T-helper 2 cell treated with Interferon-gamma antibody and Interleukin-4, amounts not matched to agents 100 ng/mL and 5 ng/mL, for 36 hours (primary cell): ENCODE measurements around the gene FKBP9. TPM values are rescaled to one million over a fixed set of nuclear protein-coding genes. Genes with fewer than 3 reads are reported as not detected.
"Not testable (repeated sequence)": the region's sequence is repeated elsewhere in the genome, so short reads cannot be mapped to it uniquely, and the experiment has no call there.

Source experiments
- intact Hi-C: fragments of 100-400 bp; cut with micrococcal nuclease; formaldehyde crosslinking; loops from one replicate; pipeline ENCODE4 v1.15.1; 2023
- total RNA-seq: library from RNA; stranded (reverse); gene quantifications from 2 replicates; pipeline ENCODE4 v1.2.3, GENCODE V29; 2022

FKBP9 gene
- total RNA-seq, 1 donor from 2014 or later: 1.3 TPM

- intact Hi-C loops: no loop called here
These were observed 9.7 kb upstream of the FKBP9 start for GRCh38 chr7:32947420-32947983.

- intact Hi-C loops: no loop called here
These were observed 9.0 kb upstream of the FKBP9 start for GRCh38 chr7:32948202-32948601.

GRCh38 chr7:32952876-32953275 is 4.4 kb upstream of the FKBP9 start:
- intact Hi-C loops: no loop called here

DNA sequence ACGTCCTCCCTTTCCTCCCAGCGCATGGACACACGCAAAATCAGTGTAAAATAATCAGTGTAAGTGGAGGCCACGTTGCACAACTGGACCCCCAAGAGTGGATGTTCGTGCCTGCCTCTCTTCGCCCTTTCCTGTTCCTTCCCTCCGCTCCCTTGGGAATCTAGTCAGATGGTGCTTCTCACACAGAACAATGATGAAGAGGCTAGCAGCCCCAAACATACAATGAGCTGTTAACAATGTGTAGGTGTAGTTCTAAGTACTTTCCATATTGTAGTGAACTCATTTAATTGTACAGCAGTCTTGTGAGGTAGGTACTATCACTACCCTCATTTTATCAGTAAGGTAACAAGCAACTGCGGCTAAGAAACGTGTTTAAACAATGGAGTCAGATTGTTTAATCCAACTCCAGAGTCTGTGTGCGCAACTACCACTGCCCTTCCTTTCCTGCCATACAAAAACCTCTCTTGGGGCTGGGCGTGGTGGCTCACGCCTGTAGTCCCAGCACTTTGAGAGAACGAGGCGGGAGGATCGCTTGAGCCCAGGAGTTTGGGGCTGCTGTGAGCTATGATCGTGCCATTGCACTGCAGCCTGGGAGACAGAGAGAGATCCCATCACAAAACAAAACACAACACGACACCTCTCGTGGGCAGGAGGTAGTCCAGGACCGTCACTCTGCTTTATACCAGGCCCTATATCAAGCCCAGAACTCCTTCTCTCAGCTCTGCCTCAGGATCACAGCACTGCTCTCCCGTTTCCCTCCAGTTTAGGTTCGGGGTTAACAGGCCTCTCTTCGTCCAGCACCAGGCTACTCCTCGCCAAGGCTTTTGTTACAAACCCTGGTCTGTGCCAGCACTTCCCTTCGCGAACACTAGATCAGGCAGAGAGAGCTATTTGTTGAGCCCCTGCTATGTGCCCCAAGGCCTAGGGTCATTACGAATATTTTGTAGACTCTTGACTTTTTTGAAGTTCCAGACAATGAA is 1.1 kb downstream of the FKBP9 start:
- intact Hi-C loops: loop anchor here (5.0 kb wide), 1 partner anchor 149 kb away; the partner anchor contains the start of gene RP9

- intact Hi-C loops: not testable (repeated sequence)
These were observed 6.7 kb downstream of the FKBP9 start for GRCh38 chr7:32963880-32964301.

DNA sequence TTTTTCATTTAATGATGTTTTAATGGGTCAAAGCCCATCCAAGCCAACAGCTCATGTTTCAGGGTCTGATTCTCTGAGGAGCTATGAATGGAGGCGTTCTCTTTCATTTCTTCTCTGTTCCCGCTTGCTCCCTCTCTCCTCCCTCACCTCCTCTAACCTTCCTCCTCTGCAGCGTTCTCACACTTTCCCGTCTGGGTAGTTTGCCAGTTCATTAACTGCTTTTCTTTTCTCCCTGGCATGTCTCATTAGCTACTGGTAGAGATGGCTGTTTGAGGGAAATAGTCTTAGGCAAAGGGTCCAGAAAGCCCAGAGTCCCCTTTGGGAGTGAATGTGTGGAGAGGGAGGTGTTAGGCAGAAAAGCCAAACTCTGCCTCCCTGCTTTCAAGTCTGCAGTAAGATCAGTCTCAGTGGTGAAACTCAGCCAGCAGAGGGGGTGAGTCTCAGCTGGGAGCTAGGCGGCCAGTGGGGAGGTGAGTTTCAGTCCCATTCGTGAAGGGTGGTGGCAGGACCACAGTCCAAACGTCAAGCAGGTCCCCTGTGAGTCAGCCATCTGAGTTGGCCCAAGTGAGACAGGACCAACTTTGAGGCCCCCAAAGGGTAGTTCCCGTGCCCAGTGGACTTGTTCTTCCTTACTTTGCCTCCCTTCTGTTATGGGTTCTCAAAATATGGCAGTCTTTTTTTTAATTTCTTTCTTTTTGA is 7.4 kb downstream of the FKBP9 start:
- intact Hi-C loops: loop anchor here (1.0 kb wide), 1 partner anchor 86 kb away; no protein-coding TSS in a partner anchor

- intact Hi-C loops: not testable (repeated sequence)
These were observed 9.4 kb downstream of the FKBP9 start for GRCh38 chr7:32966489-32967267.

DNA sequence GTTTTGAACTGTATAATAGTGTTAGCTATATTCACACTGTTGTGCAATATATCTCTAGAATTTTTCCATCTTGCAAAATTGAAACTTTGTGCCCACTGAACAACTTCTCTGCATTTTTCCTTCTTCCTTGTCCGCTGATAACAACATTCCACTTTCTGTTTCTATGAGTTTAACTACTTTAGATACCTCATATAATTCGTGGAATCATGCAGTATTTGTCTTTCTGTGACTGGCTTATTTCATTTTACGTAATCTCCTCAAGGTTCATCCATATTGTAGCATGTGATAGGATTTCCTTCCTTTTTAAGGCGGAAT is 10.0 kb downstream of the FKBP9 start:
- intact Hi-C loops: not testable (repeated sequence)

DNA sequence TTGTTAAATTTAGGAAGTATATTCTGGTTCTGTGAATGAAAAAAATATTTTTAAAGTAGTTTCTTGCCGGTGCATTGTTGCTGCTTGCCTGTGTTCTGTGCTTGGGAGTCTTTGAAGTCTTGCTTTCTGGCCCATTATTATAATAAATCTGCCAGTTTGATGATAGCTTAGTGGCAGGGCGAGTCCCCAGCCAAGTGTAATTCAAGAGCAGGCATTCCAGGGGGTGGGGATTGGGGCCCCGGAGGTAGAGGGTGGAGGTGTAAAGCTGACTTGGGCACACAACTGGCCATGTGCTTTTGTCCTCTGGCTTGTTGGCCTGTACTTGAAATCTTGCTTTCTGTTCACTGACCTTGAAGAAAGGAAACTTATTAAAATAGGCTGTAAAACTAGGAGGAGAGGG is 14.7 kb downstream of the FKBP9 start:
- intact Hi-C loops: not testable (repeated sequence)

GRCh38 chr7:32977159-32977558 is 19.9 kb downstream of the FKBP9 start:
- intact Hi-C loops: not testable (repeated sequence)

DNA sequence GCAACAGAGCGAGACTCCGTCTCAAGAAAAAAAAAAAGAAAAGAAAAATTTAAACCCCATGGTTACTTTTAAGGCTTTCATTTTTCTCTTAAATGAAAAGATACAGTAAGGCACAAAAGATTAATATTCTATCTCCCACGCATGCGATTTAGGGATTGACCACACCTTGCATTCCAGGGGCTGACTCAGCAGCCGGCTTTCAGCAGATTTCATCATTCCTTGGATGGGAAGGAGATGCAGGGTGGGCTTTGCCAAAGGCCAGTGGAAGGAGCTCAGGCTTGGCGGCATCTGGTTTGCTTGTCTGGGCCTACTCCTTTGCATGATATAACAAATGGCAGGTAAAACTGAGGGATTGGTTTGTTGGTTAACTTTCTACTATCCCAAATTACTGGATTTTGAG is 22.0 kb downstream of the FKBP9 start:
- intact Hi-C loops: not testable (repeated sequence)

DNA sequence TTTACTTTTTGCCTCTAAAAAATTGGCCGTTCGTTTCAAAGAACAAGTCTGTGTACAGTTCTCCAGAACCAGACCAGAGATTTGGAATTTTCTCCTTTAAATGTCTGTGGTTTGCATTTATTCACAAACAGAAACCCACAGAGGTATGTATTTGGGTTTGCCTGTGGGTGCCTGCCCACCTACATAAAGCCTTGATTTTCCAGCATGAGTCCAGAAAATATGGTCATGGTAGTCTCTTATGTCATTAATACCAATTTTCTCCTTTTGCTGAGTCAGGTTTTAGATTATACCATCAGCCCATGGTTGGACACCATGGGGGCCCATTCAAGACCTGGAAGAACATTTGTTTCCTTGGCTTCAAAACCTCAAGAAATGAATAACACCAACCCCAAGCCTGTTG is 22.7 kb downstream of the FKBP9 start:
- intact Hi-C loops: not testable (repeated sequence)

DNA sequence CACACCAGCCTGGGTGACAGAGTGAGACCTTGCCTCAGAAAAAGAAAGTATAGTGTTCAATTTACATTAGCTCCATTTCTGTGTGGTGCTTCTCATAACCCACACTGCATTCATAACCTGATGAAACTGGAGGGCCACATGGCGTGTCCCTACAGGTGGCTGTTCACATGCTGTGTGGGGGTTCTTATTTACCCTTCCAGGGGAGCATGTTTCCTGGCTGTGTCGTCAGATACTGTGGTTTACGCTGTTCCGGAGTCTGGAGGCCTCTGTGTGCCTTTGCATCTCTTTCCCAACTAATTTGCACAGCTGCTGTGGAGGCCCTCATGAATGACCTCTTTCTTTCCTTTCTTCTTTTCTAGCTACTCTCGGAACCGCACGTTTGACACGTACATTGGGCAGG is 30.9 kb downstream of the FKBP9 start:
- intact Hi-C loops: not testable (repeated sequence)

DNA sequence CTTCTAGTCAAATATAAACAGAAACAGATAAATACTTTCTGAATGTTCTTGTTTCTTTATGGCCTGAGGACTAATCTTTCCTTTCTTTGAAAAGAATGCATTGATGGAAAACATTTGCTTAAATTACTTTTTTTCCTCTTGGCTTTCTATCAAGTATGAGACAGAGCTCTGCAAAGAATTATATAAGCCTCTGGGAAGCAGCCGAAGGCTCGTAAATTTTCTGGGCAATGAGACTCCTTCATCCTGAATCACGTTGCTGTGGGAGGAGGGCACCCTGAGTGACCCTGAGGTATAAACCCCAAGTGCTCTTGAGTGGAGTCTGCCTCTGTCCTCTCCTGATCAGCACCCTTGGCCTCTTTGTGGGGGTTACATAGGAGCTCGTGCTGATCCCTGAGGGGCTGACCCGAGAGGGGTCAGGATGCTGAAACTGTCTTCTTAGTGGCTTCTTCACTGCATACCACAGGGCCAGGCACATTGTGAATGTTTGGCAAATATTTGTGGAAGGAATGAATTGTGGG is 33.9 kb downstream of the FKBP9 start:
- intact Hi-C loops: not testable (repeated sequence)

- intact Hi-C loops: not testable (repeated sequence)
These were observed 34.9 kb downstream of the FKBP9 start for GRCh38 chr7:32991975-32992700.

DNA sequence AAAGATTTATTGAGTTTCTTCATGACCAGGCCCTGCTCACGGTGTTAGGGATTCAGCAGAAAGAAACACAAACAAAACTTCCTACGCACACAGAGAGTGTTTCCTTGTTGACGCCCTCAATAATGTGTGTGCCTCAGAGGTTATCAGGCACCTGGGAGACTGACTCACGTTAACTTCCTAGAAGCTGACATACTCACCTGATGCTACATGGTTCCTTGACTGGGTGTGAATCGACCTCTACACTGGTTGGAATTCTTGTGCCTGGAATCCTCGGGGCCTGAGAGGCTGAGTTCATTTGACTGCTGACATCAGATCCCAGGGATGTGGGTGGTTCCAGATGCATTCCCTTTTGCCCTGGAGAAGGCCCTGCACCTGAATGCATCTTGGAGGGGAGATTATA is 35.5 kb downstream of the FKBP9 start:
- intact Hi-C loops: not testable (repeated sequence)

- intact Hi-C loops: not testable (repeated sequence)
These were observed 40.7 kb downstream of the FKBP9 start for GRCh38 chr7:32997956-32998355.

DNA sequence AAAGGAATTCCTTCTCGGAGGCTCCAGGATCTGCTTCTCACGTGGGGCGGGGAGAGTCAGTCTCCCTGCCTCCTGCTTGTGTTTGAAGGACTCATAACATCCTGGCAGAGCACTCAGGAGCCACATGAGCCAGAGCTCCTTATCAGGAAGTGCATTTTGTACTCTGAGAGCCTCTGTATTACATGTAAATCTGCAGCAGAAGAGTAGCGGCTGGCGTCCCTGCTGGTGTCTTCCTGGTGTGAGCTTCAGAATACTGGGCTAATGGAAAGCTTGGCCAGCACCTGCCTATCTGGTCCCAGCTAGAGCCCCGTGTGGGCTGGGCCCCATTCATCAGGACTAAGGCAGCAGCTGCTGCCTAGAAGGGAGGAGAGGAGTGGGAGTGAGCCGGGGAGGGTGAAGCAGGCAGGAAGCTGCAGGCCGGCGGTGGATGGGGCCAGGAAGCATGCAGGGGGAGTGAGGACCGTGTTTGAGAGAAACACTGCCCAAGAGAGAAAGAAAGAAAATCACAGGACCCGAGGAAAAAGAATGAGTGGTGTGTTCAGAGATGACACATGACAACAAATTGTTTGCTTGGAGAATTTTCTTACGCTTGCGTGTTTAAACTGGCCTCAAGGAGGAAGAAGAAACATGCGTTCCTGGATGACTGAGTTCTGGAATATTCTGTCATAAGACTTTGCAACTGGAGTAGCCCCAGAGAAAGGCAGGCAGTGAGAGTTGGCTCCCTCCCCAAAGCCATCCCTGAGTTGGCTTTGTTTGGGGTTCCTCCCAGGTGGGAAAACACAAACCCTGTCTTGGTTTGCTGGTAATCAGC is 41.3 kb downstream of the FKBP9 start:
- intact Hi-C loops: not testable (repeated sequence)

DNA sequence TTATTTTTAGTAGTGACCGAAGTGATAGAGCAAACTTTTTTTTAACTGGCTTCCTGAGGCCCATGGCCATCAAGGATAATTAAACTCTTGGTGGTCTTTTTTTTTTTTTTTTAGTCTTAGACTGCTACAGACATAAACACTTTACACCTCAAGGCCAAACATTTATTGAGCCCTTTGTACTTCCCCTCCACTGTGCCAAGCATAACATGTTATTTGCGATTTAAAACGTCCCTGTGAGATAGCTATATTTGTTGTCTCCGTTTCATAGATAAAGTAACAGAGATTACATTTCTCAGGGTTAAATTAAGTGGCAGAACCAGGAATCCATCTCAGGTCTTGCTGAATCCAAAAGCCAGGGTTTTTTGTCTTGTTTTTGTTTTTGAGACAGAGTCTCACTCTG is 42.1 kb downstream of the FKBP9 start:
- intact Hi-C loops: not testable (repeated sequence)
